HepG2 (cell line): ENCODE data around the gene KRTAP29-1. TPM values are rescaled to one million over a fixed set of nuclear protein-coding genes. Genes with fewer than 3 reads are reported as not detected.

Experiments used
- AFF4 ChIP-seq: sonication (generic); formaldehyde crosslinking; IDR thresholded peaks from 2 replicates; pipeline ENCODE4 v1.4.0; 2020; ENCODE audit warnings: missing genetic modification reagents
- CTCF ChIP-seq: sonication (generic); formaldehyde crosslinking; IDR thresholded peaks from 2 replicates; pipeline ENCODE4 v1.5.0; 2020; ENCODE audit warnings: mild to moderate bottlenecking, missing genetic modification reagents, moderate library complexity
- NR2F1 ChIP-seq, 2 experiments: fragments of 450-650 bp in 1 of 2; formaldehyde crosslinking in 1 of 2; IDR thresholded peaks; 2 replicates each; pipeline versions ENCODE4 v1.5.0 to v1.6.1; 2016 to 2020; ENCODE audit warnings: mild to moderate bottlenecking in 1 of 2, missing compliant biosample characterization in 1 of 2, missing genetic modification reagents in 1 of 2, moderate library complexity in 1 of 2
- NRL ChIP-seq: sonication (generic); formaldehyde crosslinking; IDR thresholded peaks from 2 replicates; pipeline ENCODE4 v1.5.0; 2020; ENCODE audit warnings: missing genetic modification reagents, mild to moderate bottlenecking, moderate library complexity, borderline replicate concordance
- PCBP2 ChIP-seq: fragments of 200-400 bp; formaldehyde crosslinking; optimal IDR thresholded peaks from 2 replicates; pipeline ENCODE3; 2018; ENCODE audit warnings: low read length, low read depth; ENCODE audit not compliant: poor library complexity, severe bottlenecking
- PREB ChIP-seq: sonication (generic); formaldehyde crosslinking; IDR thresholded peaks from 2 replicates; pipeline ENCODE4 v1.4.0; 2020; ENCODE audit warnings: missing genetic modification reagents
- SATB2 ChIP-seq: sonication (generic); formaldehyde crosslinking; IDR thresholded peaks from 2 replicates; pipeline ENCODE4 v1.5.0; 2020; ENCODE audit warnings: missing genetic modification reagents
- SIX4 ChIP-seq: sonication (generic); formaldehyde crosslinking; IDR thresholded peaks from 2 replicates; pipeline ENCODE4 v1.4.0; 2020; ENCODE audit warnings: missing genetic modification reagents
- SNAI1 ChIP-seq: sonication (generic); formaldehyde crosslinking; IDR thresholded peaks from 2 replicates; pipeline ENCODE4 v1.5.0; 2020; ENCODE audit warnings: mild to moderate bottlenecking, missing genetic modification reagents, borderline replicate concordance
- ZBTB20 ChIP-seq: sonication (generic); formaldehyde crosslinking; IDR thresholded peaks from 2 replicates; pipeline ENCODE4 v1.8.1; 2023; ENCODE audit warnings: missing genetic modification reagents, low read depth, mild to moderate bottlenecking, borderline replicate concordance
- ZBTB4 ChIP-seq: sonication (generic); formaldehyde crosslinking; IDR thresholded peaks from 2 replicates; pipeline ENCODE4 v1.4.0; 2020; ENCODE audit warnings: missing genetic modification reagents, mild to moderate bottlenecking, borderline replicate concordance
- ZFP37 ChIP-seq: sonication (generic); formaldehyde crosslinking; IDR thresholded peaks from 2 replicates; pipeline ENCODE4 v1.4.0; 2020; ENCODE audit warnings: missing genetic modification reagents, borderline replicate concordance
- ZNF317 ChIP-seq: sonication (generic); formaldehyde crosslinking; IDR thresholded peaks from 2 replicates; pipeline ENCODE4 v1.5.0; 2020; ENCODE audit warnings: mild to moderate bottlenecking, missing genetic modification reagents
- ZNF362 ChIP-seq: sonication (generic); formaldehyde crosslinking; IDR thresholded peaks from 2 replicates; pipeline ENCODE4 v1.4.0; 2020; ENCODE audit warnings: missing genetic modification reagents, mild to moderate bottlenecking, borderline replicate concordance
- ZNF639 ChIP-seq: conservative IDR thresholded peaks from 2 replicates; pipeline ENCODE4 v1.6.1; 2018; ENCODE audit warnings: missing genetic modification reagents
- polyA plus RNA-seq, 8 experiments: library from polyadenylated mRNA; depleted of rRNA in 3 of 8; stranded (reverse) in 7 of 8; unstranded in 1 of 8; fragments of >200 nt; fragmentation: Illumina TruSeq in 4 of 8; extraction: Trizol in 4 of 8; gene quantifications; 2 replicates each; pipeline versions ENCODE4 v1.2.1 to v1.2.3, GENCODE V29; 2011 to 2016; ENCODE audit warnings: low read depth in 4 of 8, missing spikeins in 1 of 8, mixed read lengths in 1 of 8; ENCODE audit not compliant: insufficient read depth in 1 of 8
- total RNA-seq, 5 experiments: library from RNA; depleted of rRNA; stranded (reverse); fragments of >200 nt; fragmentation: Illumina TruSeq; extraction: Trizol; gene quantifications; 2 replicates each; pipeline ENCODE4 v1.2.3, GENCODE V29; 2016; ENCODE audit warnings: low read depth in 1 of 5

Gene KRTAP29-1
- total and polyA plus RNA-seq, 2 of the 13 experiments (the other 11 are each of a cell fraction or from before 2014, with no cell fraction given): not detected

GRCh38 chr17:41329279-41329948 is 26.8 kb upstream of the KRTAP29-1 start (continued):
- TF ChIP-seq CTCF (CRISPR knock-in tag) (peak; percentile 96), SNAI1 (CRISPR knock-in tag) (no peak), PREB (CRISPR knock-in tag) (no peak), ZBTB20 (no peak), AFF4 (CRISPR knock-in tag) (no peak), ZNF317 (CRISPR knock-in tag) (no peak), ZNF639 (no peak), NRL (no peak), SIX4 (CRISPR knock-in tag) (no peak), PCBP2 (no peak), ZBTB4 (CRISPR knock-in tag) (0 out of 2 replicates have a peak, but pooled peaks have one; percentile 55), ZFP37 (no peak), NR2F1 (CRISPR knock-in tag; IDR thresholded peaks at IDR 0.05) (no peak), SATB2 (CRISPR knock-in tag) (no peak), ZNF362 (no peak)
